GM21390 (cell line): ENCODE data around the gene MUC22.
"Not testable (repeated sequence)": the region's sequence is repeated elsewhere in the genome, so short reads cannot be mapped to it uniquely, and the experiment has no call there.

Source experiments
- ATAC-seq: cut with Tn5 transposase; IDR thresholded peaks from one replicate; pipeline ENCODE4 v1.9.1; 2021; ENCODE audit not compliant: unreplicated experiment

MUC22 gene

GRCh38 chr6:30997301-30997700, 13.0 kb upstream of the MUC22 start:
- no peak for ATAC-seq

GRCh38 chr6:30998785-30999184, 11.5 kb upstream of the MUC22 start:
- no peak for ATAC-seq

GRCh38 chr6:31000067-31000860, 10.0 kb upstream of the MUC22 start:
- not testable (repeated sequence) for ATAC-seq

- ATAC-seq, result no peak
Measured at GRCh38 chr6:31001281-31001888, 8.9 kb upstream of the MUC22 start.

GRCh38 chr6:31002471-31002870, 7.8 kb upstream of the MUC22 start:
- no peak for ATAC-seq

- no peak for ATAC-seq
Measured at GRCh38 chr6:31004794-31005193, 5.5 kb upstream of the MUC22 start.

GRCh38 chr6:31005249-31006020, 4.8 kb upstream of the MUC22 start:
- ATAC-seq, result no peak

- ATAC-seq, result no peak
Measured at GRCh38 chr6:31007694-31008093, 2.6 kb upstream of the MUC22 start.

- ATAC-seq, result no peak
Measured at GRCh38 chr6:31008165-31008564, 2.1 kb upstream of the MUC22 start.

GRCh38 chr6:31009731-31010130, 543 bp upstream of the MUC22 start:
- no peak for ATAC-seq

GRCh38 chr6:31011153-31011552, 879 bp downstream of the MUC22 start:
- ATAC-seq, result no peak

- ATAC-seq, result no peak
Measured at GRCh38 chr6:31016659-31017299, 6.5 kb downstream of the MUC22 start.

- ATAC-seq, result not testable (repeated sequence)
Measured at GRCh38 chr6:31017436-31017835, 7.2 kb downstream of the MUC22 start.

GRCh38 chr6:31020057-31020456, 9.8 kb downstream of the MUC22 start:
- no peak for ATAC-seq

- ATAC-seq, result not testable (repeated sequence)
Measured at GRCh38 chr6:31020631-31021255, 10.5 kb downstream of the MUC22 start.

GRCh38 chr6:31021705-31022531, 11.6 kb downstream of the MUC22 start:
- ATAC-seq, result not testable (repeated sequence)

- no peak for ATAC-seq
Measured at GRCh38 chr6:31025595-31025994, 15.3 kb downstream of the MUC22 start.

- ATAC-seq, result no peak
Measured at GRCh38 chr6:31031095-31031494, 20.8 kb downstream of the MUC22 start.

GRCh38 chr6:31033075-31033474, 22.8 kb downstream of the MUC22 start:
- no peak for ATAC-seq

- no peak for ATAC-seq
Measured at GRCh38 chr6:31035862-31036497, 25.7 kb downstream of the MUC22 start.
